ENCODE results near the gene TMEM187.

DNA sequence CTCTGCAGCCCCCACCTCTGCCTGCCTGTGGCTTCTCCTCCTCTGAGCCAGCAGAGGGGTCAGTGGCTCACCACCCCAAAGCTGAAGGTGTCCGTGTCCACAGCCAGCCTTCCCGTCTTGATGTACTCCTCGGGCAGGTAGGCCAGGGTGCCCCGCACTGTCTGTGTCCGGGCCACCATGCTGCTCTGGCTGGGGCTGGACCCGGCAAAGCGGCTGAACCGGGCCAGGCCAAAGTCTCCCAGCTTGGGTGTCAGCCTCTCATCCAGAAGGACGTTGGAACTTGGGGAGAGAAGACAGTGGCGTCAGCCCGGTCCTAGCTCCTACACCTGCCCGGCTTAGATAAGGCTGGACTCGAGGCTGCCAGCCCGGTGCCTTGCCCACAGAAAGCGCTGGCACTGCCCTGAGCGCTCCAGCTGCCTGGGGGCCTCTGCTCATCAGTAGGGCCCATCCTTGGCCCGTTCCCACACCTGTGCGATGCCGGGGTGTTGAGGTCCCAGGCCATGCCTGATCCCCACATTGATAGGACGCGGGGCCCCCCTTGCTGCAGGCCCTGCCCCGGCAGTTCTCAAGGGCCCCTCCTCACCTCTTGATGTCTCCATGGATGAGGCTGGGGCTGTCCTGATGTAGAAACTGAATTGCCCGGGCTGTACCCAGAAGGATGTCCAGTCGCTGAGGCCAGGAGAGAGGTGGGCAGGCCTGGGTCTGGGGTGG is 44.0 kb downstream of the TMEM187 start:
- TF ChIP-seq, protein P1, sequence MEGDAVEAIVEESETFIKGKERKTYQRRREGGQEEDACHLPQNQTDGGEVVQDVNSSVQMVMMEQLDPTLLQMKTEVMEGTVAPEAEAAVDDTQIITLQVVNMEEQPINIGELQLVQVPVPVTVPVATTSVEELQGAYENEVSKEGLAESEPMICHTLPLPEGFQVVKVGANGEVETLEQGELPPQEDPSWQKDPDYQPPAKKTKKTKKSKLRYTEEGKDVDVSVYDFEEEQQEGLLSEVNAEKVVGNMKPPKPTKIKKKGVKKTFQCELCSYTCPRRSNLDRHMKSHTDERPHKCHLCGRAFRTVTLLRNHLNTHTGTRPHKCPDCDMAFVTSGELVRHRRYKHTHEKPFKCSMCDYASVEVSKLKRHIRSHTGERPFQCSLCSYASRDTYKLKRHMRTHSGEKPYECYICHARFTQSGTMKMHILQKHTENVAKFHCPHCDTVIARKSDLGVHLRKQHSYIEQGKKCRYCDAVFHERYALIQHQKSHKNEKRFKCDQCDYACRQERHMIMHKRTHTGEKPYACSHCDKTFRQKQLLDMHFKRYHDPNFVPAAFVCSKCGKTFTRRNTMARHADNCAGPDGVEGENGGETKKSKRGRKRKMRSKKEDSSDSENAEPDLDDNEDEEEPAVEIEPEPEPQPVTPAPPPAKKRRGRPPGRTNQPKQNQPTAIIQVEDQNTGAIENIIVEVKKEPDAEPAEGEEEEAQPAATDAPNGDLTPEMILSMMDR (IDR thresholded peaks at IDR 0.05), result no peak
- no peak for TF ChIP-seq POLR2A (IDR thresholded peaks at IDR 0.05)

All from prostate gland (tissue), 2 donors.